Effector memory CD4-positive, alpha-beta T cell (primary cell): ENCODE measurements around the gene HSPB6.

Source experiments
- DNase-seq, 3 donors: peaks; one replicate each; pipeline ENCODE4 v3.0.0-alpha.2; 2020
- H3K27ac ChIP-seq: 2 replicates; pipeline ENCODE4 v1.7.0; 2013; ENCODE audit warnings: mild to moderate bottlenecking, low read length, moderate library complexity; ENCODE audit not compliant: insufficient read depth, poor library complexity, severe bottlenecking
- H3K27me3 ChIP-seq: replicated peaks from 2 replicates; pipeline ENCODE4 v1.7.0; 2013; ENCODE audit warnings: mild to moderate bottlenecking, low read length; ENCODE audit not compliant: insufficient read depth, control insufficient read depth, poor library complexity, severe bottlenecking
- H3K36me3 ChIP-seq: 2 replicates; pipeline ENCODE4 v1.7.0; 2013; ENCODE audit warnings: mild to moderate bottlenecking, low read length, moderate library complexity; ENCODE audit not compliant: control insufficient read depth, insufficient read depth
- H3K4me1 ChIP-seq: 2 replicates; pipeline ENCODE4 v1.7.0; 2013; ENCODE audit warnings: low read length, mild to moderate bottlenecking; ENCODE audit not compliant: control insufficient read depth, insufficient read depth, poor library complexity, severe bottlenecking
- H3K4me3 ChIP-seq: 2 replicates; pipeline ENCODE4 v1.7.0; 2013; ENCODE audit warnings: low read length, low read depth, mild to moderate bottlenecking; ENCODE audit not compliant: insufficient read depth, poor library complexity, severe bottlenecking
- H3K9me3 ChIP-seq: 2 replicates; pipeline ENCODE4 v1.7.0; 2013; ENCODE audit warnings: mild to moderate bottlenecking, low read length, moderate library complexity; ENCODE audit not compliant: control insufficient read depth

HSPB6 gene

DNA sequence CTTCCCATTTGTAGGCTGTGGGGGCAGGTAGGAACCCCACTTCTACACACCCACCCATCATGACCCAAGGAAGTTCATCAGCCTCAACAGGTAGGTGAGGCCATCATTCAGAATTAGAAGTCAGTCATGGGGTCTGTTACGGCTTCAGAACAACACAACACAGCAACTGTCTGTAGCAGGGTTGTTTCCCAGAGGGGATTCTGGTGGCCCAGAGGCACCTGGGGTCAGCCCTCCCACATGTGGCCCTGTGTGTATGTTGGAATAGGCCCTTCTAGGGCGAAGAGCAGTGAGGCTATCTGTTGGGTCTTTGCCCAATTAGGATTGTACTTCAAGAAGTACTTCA, 18.0 kb downstream of the HSPB6 start:
- Histone ChIP-seq H3K4me1 (peaks cover 27% of the 10 kb centered on the region), H3K27me3 (no peaks in the 10 kb centered on the region), H3K36me3 (peaks cover 29% of the 10 kb centered on the region), H3K4me3 (no peak overlapping the region), H3K9me3 (no peaks in the 10 kb centered on the region), H3K27ac (no peak overlapping the region)
- no peak for DNase-seq

DNA sequence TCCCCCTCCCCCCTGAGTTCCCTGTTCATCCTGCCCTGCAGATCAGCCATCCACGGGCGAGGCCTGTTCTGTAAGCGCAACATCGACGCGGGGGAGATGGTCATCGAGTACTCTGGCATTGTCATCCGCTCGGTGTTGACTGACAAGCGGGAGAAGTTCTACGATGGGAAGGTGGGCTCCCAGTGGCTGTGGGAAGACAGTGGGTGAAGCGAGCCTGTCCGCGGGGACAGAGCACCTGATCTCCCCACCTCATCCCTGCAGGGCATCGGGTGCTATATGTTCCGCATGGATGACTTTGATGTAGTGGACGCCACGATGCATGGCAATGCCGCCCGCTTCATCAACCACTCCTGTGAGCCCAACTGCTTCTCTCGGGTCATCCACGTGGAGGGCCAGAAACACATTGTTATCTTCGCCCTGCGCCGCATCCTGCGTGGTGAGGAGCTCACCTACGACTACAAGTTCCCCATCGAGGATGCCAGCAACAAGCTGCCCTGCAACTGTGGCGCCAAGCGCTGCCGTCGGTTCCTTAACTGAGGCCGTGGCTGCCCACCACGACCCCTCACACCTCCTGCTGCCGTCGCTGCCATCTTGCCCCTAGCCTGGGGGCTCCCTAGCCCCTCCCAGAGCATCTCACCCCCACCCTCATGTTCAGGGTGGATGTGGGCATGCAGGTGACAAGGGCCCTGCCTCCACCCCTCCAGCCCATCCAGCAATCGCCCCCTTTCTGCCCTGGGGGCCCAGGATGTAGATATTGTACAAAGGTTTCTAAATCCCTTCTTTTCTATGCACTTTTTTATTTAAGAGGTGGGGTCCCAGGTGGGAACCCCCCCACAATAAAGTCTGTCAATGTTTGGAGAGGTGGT, 18.6 kb downstream of the HSPB6 start:
- no peaks in the 10 kb centered on the region for H3K9me3 ChIP-seq
- no peak for DNase-seq
- H3K27me3 ChIP-seq, result no peaks in the 10 kb centered on the region
- peaks cover 23% of the 10 kb centered on the region for H3K4me1 ChIP-seq
- H3K27ac ChIP-seq, result no peak overlapping the region
- H3K36me3 ChIP-seq, result peaks cover 35% of the 10 kb centered on the region
- H3K4me3 ChIP-seq, result no peak overlapping the region

DNA sequence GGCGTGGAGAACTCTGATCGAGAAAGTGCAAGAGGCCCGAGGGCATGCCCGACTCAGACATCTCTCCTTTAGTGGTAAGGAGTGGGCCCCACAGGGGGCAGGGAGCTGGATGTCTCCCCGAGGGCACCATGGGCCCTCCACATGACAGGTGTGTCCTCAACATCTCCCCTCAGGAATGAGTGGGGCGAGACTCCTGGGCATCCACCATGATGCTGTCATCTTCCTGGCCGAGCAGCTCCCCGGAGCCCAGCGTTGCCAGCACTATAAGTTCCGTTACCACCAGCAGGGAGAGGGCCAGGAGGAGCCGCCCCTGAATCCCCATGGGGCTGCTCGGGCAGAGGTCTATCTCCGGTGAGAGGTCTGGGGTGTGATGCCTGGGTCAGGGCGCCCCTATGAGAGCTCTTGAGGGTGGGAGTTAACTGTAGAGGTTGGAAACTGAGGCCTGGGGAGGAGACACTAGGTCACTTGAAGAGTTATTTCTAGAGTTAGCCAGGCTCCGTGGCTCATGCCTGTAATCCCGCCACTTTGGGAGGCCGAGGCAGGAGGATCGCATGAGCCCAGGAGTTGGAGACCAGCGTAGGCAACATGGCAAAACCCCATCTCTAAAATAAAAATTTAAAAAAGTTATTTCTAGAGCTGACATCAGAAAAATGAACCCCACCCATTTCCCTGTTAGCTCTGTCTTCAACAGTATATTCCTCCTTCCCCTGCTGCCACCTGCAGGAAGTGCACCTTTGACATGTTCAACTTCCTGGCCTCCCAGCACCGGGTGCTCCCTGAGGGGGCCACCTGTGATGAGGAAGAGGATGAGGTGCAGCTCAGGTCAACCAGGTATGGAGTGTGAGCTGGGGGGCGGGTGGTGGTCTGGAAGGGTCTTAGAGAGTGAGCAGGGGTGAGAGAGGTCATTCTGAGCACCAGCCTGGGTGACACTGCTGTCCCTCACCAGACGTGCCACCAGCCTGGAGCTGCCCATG, 19.6 kb downstream of the HSPB6 start:
- H3K4me1 ChIP-seq, result peaks cover 14% of the 10 kb centered on the region
- H3K4me3 ChIP-seq, result no peak overlapping the region
- no peaks in the 10 kb centered on the region for H3K9me3 ChIP-seq
- H3K27me3 ChIP-seq, result no peaks in the 10 kb centered on the region
- no peak overlapping the region for H3K27ac ChIP-seq
- peaks cover 44% of the 10 kb centered on the region for H3K36me3 ChIP-seq
- DNase-seq, result no peak

DNA sequence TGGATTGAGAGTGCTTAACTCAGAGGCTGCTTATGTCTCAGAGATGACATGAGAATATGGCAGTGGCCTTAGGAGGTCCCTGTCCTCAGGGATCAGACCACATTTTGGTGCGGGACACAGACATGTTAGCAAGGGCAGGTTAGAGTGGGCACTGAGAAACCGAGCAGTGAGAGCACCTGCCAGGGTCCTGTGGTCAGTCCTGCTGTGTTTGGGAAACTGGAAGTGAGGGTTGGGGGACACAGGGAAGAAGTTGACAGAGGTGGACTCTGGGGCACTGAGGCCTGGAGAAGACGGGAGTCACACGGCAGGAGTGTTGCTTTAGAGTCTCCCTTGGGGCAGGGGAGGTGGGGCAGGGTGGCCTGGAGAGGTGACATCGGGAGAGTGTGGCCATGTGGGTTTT, 21.9 kb downstream of the HSPB6 start:
- Histone ChIP-seq H3K27me3 (no peaks in the 10 kb centered on the region), H3K4me3 (no peak overlapping the region), H3K9me3 (no peaks in the 10 kb centered on the region), H3K36me3 (peaks cover 67% of the 10 kb centered on the region), H3K27ac (no peak overlapping the region), H3K4me1 (peaks cover 6% of the 10 kb centered on the region)
- no peak for DNase-seq

DNA sequence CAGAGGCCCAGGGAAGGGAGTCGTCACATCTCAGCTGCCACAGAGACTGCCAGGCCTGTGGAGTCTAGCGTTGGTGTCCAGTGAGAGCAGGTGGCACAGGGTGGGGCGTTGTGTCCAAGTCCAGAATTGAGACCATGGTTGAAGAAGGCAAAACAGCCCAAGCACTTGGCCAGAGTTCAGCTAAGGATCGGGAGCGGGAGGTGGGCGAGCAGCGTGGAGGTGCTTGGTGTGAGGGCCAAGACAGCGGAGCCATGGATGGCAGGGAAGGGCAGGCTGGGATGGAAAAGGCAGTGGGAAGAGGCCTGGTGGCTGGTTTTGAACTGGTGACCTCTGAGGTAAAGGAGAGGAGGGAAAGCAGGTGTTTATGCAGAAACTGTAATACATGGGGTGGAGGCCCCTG, 22.6 kb downstream of the HSPB6 start:
- H3K4me1 ChIP-seq, result no peaks in the 10 kb centered on the region
- no peak overlapping the region for H3K4me3 ChIP-seq
- no peak for DNase-seq
- no peaks in the 10 kb centered on the region for H3K27me3 ChIP-seq
- no peaks in the 10 kb centered on the region for H3K9me3 ChIP-seq
- peaks cover 73% of the 10 kb centered on the region for H3K36me3 ChIP-seq
- H3K27ac ChIP-seq, result no peak overlapping the region

DNA sequence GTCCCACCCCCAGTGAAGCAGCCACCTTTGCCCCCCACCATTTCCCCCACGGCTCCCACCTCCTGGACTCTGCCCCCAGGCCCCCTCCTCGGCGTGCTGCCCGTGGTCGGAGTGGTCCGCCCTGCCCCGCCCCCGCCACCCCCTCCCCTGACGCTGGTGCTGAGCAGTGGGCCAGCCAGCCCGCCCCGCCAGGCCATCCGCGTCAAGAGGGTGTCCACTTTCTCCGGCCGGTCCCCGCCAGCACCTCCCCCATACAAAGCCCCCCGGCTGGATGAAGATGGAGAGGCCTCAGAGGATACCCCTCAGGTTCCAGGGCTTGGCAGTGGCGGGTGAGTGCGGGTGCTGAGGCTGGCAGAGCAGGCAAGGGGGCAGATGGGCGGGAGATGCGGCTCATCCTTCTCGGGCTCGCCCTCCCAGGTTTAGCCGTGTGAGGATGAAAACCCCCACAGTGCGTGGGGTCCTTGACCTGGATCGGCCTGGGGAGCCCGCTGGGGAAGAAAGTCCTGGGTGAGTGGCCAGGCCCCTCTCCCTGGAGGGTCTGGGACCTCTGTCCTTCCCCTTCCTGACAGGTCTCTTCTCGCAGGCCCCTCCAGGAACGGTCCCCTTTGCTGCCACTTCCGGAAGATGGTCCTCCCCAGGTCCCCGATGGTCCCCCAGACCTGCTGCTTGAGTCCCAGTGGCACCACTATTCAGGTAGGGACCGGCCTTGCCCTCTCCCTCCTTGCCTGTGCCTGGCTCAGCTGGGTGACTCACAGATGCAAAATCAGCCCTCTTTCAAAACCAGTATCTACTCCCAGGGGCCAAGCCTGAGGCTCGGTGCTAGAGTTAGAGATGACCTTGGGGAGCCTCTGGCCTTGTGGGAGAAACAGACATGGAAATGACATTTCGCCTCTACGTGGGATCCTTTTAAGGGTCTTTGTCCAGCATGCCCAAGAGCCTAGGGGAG, 23.4 kb downstream of the HSPB6 start:
- no peak overlapping the region for H3K4me3 ChIP-seq
- H3K36me3 ChIP-seq, result peaks cover 78% of the 10 kb centered on the region
- H3K27me3 ChIP-seq, result no peaks in the 10 kb centered on the region
- no peak for DNase-seq
- no peak overlapping the region for H3K27ac ChIP-seq
- H3K9me3 ChIP-seq, result no peaks in the 10 kb centered on the region
- no peaks in the 10 kb centered on the region for H3K4me1 ChIP-seq

DNA sequence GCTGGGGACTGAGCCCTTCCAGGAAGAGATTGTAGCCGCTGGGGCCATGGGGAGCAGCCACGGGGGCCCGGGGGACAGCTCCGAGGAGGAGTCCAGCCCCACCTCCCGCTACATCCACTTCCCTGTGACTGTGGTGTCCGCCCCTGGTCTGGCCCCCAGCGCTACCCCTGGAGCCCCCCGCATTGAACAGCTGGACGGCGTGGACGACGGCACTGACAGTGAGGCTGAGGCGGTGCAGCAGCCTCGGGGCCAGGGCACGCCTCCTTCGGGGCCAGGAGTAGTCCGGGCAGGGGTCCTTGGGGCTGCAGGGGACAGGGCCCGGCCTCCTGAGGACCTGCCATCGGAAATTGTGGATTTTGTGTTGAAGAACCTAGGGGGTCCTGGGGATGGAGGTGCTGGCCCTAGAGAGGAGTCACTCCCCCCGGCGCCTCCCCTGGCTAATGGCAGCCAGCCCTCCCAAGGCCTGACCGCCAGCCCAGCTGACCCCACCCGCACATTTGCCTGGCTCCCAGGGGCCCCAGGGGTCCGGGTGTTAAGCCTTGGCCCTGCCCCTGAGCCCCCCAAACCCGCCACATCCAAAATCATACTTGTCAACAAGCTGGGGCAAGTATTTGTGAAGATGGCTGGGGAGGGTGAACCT, 24.2 kb downstream of the HSPB6 start:
- Histone ChIP-seq H3K4me1 (no peaks in the 10 kb centered on the region), H3K27ac (no peak overlapping the region), H3K36me3 (peaks cover 78% of the 10 kb centered on the region), H3K4me3 (no peak overlapping the region), H3K27me3 (no peaks in the 10 kb centered on the region), H3K9me3 (no peaks in the 10 kb centered on the region)
- DNase-seq, result no peak

DNA sequence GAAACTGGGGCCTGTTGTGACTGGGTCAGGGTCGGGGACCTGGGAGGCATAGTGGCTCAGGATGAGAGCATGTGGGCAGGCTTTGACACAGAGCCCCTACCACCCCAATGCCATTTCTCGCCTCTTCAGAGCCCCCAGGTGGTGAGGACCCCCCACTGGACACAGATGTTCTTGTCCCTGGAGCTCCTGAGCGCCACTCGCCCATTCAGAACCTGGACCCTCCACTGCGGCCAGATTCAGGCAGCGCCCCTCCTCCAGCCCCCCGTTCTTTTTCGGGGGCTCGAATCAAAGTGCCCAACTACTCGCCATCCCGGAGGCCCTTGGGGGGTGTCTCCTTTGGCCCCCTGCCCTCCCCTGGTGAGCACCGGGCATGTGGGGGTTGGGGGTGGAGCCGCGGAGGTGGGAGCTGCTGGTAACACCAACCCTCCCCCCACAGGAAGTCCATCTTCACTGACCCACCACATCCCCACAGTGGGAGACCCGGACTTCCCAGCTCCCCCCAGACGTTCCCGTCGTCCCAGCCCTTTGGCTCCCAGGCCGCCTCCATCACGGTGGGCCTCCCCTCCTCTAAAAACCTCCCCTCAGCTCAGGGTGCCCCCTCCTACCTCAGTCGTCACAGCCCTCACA, 24.9 kb downstream of the HSPB6 start:
- DNase-seq, result no peak
- Histone ChIP-seq H3K36me3 (peaks cover 78% of the 10 kb centered on the region), H3K4me1 (no peaks in the 10 kb centered on the region), H3K27ac (no peak overlapping the region), H3K27me3 (no peaks in the 10 kb centered on the region), H3K9me3 (no peaks in the 10 kb centered on the region), H3K4me3 (no peak overlapping the region)

DNA sequence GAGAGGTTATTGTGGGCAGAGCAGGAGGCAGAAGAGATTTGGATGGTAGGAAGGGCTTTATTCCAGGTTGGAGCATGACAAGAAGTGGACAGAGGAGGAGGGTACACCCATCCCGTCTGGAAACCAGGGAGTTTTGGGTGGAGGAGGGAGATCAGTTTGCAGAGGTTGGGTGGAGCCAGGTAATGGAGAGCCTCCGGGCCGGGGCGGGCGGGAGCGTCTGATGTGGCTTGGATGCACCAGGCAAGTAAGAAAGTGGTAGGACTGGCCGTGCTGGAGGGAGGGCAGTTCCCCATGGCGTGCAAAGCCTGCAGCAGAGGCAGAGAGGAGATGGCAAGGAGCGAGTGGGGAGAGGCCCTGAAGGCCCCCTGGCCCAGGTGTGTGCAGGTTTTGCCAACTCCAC, 25.5 kb downstream of the HSPB6 start:
- Histone ChIP-seq H3K36me3 (peaks cover 79% of the 10 kb centered on the region), H3K4me1 (no peaks in the 10 kb centered on the region), H3K27ac (no peak overlapping the region), H3K27me3 (no peaks in the 10 kb centered on the region), H3K4me3 (no peak overlapping the region), H3K9me3 (no peaks in the 10 kb centered on the region)
- no peak for DNase-seq
